Kasumi-1 (cell line): ENCODE results near the gene HCRTR1.
"Not testable (repeated sequence)": the region's sequence is repeated elsewhere in the genome, so short reads cannot be mapped to it uniquely, and the experiment has no call there.

ENCODE experiments used
- DNase-seq, 2 experiments: peaks; one replicate each; lab custom pipeline; 2025; lab: John Stamatoyannopoulos, UW

HCRTR1 gene

DNA sequence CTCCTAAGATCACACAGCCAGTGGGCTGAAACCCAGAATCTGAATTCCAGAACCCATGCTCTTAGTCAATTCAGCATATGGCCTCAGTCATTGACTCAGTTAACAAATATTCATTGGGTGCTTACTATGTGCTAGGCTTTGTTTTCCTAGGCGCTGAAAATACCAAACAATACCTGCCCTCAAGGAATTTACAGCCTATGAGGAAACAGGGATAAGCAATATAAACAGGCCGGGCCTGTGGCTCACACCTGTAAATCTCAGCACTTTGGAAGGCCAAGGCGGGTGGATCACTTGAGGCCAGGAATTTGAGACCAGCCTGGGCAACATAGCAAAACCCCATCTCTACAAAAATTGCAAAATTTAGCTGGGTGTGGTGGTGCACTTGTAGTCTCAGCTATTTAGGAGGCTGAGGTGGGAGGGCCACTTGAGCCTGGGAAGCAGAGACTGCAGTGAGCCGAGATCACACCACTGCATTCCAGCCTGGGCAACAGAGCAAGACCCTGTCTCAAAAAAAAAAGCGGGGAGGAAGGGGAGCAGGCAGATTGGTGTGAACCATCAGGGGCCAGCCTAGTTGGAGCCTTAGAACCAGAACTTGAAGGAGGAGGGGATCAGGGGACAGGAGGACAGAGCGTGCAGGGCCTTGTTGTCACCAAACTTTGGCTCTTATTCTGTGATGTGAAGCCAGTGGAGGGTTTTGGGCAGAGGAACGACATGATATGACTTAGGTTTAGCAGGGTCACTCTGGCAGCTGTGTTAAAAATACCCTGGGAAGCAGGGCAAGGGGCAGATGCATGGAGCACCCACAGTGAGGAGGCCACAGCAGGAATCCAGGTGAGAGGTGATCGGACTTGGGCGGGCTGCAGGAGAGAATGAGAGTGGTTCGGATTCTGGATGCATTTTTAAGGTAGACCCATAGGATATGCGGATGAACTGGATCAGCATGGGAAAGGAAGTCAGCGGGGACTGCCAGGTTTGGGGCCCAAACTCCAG is 35.4 kb upstream of the HCRTR1 start:
- DNase-seq = no peak

DNA sequence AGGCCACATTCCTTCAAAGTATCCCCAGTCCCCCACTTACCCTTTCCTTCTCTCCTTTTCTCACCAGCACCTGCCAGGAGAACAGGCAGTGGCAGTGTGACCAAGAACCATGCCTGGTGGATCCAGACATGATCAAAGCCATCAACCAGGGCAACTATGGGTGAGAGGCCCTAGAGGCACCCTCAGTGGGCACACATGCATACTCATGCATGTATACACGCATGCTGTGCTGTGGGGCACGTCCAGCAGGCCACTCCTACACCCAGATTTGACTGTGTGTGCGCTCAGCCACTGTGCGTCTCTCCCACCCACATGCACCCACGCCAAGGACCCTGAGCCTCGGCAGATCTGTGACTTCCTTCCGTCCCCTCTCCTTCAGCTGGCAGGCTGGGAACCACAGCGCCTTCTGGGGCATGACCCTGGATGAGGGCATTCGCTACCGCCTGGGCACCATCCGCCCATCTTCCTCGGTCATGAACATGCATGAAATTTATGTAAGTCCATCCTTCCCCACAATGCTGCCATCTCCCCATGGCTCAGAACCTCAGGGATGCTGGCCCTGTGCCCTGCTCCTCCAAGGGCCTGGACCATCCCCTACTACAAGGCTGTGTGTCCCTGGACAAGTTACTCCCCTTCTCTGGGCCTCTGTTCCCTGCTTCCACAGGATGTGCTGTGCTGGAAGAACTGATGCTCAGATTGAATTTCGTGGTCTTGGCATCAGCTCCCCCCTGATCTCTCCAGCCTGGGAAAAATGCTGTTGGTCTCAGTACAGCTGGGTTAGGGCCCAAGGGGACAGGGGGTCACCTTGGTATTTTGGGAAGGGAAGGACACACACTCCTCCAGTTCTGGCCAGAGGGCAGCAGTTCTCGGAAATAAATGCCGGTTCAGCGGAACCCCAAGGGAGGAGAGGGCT is 34.2 kb upstream of the HCRTR1 start:
- DNase-seq = no peak

DNA sequence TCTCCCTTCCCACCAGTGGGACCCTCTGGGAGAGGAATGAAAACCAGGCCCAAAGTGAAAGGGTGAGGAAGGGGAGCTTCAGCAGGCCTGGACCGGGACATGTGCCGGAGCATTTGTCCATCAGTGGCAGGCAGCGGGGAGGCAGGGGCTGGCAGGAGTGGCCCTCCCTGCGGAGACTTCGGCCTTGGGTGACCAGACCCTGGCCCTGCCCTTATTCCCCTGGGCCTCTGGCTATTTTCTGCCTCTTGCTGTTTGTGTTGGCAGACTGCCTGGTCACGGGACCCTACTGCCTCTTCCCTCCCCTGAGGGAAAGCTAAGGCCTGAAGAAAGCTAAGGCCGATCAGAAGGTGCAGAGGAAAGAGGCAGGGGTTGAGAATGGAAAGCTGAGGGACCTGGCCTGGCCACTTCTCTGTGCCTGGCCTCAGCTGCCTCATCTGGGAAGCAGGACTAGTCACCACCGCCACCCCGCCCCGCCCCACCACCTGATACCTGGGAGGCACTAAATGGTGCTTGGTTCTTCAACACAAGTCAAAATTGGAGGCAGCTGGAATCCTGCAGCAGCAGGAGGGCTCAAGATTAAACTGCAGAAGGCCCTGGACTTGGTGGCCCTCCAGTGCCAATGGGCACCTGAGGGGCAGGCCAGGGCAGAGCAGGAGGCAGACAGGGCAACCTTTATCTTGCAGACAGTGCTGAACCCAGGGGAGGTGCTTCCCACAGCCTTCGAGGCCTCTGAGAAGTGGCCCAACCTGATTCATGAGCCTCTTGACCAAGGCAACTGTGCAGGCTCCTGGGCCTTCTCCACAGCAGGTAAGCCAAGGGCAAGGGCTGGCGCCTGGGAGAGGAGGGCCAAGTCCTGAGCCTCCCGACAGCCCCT is 33.3 kb upstream of the HCRTR1 start:
- no peak for DNase-seq

DNA sequence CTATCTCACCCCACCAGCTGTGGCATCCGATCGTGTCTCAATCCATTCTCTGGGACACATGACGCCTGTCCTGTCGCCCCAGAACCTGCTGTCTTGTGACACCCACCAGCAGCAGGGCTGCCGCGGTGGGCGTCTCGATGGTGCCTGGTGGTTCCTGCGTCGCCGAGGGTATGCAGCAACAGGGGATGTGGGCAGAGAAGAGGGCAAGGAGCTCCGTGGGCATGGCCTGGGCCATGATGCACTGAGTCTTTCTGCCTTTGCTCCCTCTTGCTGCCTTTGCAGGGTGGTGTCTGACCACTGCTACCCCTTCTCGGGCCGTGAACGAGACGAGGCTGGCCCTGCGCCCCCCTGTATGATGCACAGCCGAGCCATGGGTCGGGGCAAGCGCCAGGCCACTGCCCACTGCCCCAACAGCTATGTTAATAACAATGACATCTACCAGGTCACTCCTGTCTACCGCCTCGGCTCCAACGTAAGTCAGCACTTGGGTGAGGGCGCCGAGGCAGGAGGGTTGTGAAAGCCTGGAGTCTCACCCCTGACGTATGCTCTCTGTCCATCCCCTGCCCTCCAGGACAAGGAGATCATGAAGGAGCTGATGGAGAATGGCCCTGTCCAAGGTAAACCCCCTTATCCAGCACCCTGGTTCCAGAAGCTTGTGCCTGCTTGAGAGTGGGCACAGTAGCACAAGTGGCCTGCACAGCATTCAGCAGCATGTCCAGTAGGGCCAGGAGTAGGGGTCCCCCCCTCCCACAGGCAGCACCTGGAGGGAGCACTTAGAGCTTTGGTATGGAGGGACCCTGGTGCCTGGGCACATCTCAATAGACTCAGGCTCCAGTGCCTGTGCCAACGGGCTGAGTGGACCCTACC is 32.4 kb upstream of the HCRTR1 start:
- DNase-seq = no peak

DNA sequence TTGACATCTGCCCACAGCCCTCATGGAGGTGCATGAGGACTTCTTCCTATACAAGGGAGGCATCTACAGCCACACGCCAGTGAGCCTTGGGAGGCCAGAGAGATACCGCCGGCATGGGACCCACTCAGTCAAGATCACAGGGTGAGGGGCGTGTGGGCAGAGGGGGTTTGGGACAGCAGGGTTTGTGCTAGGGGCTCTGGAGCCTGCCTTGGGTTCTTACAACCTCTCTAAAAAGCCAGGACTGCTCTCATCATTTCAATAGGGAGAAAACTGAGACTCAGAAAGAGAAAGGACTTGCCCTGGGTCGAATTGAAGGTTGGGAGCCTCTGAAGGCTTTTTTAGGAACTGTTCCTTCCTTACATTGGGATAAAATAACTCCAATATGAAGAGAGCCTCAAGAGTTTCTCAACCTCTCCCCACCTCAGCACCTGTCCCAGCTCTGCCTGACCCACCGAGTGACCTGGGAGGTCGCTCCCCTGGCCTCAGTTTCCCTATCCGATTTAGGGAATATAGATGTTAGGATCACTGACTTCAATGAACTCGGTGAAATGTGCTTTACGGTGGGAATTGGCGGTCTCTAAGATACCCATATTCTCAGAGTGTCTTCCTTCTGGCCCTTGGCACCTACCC is 31.6 kb upstream of the HCRTR1 start:
- DNase-seq = no peak

DNA sequence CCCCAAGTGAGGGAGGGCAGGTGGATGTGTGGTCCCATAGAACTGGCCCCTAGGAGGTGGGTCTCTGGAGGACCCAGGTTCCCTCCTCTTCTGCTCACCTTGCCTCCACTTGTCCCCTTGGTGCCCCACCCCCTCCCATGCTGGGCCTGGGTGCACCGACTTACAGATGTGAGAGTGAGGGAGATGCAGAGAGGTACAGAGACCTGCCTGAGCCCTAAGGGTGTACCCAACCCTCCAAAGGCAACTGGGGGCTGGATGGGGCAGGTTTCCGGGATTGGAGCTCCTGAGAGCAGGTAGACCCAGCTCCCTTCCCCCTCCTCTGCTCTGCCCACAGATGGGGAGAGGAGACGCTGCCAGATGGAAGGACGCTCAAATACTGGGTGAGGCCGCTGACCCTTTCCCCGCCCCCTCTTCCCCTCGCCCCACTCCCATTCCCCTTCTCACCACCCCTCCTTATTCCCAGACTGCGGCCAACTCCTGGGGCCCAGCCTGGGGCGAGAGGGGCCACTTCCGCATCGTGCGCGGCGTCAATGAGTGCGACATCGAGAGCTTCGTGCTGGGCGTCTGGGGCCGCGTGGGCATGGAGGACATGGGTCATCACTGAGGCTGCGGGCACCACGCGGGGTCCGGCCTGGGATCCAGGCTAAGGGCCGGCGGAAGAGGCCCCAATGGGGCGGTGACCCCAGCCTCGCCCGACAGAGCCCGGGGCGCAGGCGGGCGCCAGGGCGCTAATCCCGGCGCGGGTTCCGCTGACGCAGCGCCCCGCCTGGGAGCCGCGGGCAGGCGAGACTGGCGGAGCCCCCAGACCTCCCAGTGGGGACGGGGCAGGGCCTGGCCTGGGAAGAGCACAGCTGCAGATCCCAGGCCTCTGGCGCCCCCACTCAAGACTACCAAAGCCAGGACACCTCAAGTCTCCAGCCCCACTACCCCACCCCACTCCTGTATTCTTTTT is 30.8 kb upstream of the HCRTR1 start:
- no peak for DNase-seq

DNA sequence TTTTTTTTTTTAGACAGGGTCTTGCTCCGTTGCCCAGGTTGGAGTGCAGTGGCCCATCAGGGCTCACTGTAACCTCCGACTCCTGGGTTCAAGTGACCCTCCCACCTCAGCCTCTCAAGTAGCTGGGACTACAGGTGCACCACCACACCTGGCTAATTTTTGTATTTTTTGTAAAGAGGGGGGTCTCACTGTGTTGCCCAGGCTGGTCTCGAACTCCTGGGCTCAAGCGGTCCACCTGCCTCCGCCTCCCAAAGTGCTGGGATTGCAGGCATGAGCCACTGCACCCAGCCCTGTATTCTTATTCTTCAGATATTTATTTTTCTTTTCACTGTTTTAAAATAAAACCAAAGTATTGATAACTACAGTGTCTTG is 30.2 kb upstream of the HCRTR1 start:
- DNase-seq = not testable (repeated sequence)

DNA sequence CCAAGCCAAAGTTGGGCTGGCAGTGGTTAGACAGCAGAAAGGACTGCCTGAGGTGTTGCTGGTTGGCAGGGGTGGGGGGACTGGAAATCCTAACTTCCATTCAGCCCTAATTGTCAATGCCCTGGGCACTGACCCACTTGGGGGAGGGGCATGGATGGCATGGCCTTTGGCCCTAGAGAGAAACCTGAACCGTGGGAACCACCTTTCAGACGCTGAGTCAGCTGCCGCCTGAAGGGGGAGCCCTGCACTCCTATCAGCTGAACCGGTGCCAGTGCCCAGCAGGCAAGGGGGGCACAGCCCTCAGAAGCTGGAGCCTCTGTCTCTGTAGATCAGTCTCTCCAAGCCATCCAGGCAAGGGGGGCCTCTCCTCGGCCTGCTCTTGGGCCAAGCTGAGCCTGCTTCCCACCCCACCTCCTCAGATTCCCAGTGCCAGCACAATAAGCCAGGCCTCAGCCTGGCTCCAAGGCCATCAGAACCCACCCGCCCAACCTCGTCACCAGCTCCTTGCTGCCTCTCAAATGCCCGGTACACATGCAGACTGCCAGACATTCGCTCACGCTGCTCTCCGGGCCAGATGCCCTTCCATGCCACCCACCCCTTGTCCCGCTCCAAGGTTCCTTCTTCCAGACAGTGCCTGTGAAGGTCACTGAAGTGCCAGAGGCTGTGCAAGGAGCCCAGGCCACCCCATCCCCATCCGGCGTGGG is 29.6 kb upstream of the HCRTR1 start:
- DNase-seq = peak; percentile 51 to 52

DNA sequence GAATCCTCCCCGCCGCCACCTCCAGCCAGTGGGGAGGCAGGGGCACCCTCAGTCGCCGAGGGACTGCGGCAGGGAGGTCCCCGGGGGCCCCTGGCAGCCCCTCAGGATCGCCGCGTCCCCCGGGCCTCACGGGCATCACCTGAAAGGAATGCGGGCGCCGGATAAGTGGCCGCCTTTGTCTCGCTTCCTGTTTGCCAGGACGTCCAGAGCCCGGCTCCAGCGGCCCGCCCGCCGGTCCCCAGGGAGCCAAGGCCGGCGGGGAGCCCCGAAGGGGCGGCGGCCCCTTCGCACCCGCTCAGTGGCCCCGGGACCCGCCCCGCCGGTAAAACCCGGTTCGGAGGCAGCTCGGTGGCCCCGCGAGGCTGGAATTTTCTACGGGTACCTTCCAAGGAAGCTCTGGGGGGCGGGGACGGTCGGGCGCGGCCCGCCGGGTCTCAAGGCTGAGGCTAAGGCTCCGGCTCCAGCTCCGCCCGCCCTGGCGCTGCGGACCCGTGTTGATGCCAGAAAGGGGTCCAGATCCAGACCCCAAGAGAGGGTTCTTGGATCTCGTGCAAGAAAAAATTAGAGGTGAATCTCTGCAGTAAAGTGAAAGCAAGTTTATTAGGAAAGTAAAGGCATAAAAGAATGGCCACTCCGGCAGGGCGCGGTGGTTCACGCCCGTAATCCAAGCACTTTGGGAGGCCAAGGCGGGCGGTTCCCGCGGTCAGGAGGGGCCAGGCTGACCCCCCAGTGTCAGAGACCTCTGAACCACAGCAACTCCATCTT is 28.6 kb upstream of the HCRTR1 start:
- DNase-seq = no peak

DNA sequence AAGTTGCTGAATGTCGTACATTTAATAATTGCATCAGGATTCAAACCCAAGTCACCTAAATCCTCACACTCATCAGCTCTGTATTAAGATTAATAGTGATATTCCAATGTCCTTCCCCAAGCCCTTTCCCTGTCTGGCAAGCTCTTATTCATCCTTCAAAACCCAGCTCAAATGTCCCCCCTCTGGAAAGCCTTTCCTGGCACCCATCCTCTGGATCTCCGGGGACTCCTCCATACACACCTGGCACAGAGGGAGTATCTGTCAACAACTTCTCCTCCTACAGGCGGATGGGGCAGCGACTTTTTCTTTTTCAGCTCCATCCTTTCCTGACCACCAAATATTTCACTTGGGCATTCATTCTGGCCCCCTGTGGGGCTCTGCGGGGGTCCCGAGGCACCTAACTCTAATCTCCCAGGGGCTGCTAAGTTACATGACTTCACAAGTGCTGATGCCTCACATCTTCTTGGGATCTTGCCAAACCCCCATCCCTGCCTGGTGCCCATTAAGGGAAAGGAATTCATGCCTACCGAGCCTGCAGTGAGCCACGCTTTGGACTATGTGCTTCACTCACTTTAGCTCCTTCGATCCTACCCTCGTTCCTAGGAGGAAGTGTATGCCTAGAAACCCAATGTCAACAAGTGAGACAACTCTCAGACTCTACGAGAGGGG is 25.9 kb upstream of the HCRTR1 start:
- no peak for DNase-seq

DNA sequence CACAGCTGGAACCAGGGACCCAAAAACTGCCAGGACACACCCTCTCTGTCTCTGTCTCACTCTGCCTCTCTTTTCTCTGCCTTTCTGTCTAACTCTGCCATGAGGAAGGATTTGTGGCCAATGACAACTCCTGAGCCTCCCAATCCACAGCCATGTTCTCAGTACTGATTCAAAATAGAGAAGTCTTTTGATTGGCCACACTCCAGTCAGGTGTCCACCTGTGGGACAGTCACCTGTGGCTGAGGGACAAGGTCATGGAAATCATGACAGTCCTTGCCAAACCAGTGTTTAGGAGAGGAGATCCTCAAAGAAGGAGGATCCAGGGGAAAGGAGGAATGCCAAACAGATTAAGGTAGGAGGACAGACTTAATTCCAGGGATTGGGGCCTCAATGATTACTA is 25.4 kb upstream of the HCRTR1 start:
- DNase-seq = no peak

DNA sequence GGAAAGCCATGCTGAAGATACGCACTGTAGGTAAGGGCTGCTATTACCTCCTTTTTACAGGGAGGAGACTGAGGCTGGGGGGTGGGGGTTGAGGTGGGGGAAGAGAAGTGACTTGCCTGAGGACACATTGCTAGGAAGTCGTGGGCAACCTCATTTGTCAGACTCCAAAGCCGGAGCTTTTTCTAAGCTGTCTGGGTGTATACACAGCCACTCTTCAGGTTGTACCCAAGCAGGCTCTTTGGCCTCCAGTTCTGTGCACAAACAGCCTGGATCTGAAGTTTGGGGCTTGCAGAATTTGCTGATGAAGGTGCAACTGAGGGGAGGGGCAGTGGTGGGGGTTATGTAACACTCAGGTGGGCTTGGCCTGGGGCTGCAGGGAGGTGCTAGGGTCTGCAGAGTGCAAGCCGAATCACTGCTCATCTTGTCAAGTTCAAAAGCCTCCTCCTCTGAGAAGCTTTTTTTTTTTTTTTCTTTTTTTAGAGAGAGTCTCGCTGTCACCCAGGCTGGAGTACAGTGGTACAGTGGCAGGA is 24.3 kb upstream of the HCRTR1 start:
- DNase-seq = no peak

DNA sequence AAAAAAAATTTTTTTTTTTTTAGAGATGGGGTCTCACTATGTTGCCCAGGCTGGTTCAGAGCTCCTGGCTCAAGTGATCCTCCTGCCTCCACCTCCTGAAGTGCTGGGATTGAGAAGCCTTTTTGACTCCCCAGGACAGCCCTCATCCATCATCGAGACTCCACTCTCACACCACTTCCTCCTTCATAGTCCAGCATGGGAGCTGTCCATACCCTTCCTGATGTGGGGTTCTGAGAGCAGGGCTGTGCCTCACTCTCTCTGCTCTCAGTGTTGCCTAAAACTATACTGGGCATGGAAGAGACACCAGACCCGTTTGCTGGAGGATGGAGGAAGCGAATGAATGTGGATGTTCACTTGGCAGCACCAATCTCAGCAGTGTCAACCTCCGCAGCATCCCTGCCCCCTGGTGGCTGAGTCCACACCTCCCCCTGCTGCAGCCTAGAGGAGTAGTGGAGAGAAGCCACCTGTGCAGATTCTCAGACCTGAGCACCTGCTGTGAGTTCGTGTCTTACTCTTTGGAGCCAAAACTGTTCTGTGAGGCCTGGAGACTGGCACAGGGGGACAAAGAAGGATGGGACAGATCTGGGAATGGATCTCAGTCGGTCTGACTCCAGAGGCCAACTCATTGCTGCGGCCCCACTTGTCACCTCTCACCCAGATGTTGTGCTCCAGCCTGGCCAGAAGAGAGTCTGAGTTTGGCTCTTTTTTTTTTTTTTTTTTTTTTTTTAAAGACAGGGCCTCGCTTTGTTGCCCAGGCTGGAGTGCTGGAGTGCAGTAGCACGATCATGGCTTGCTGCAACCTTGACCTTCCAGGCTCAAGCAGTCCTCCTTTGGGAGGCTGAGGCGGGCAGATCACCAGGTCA is 23.5 kb upstream of the HCRTR1 start:
- DNase-seq = peak; percentile 29 to 57

DNA sequence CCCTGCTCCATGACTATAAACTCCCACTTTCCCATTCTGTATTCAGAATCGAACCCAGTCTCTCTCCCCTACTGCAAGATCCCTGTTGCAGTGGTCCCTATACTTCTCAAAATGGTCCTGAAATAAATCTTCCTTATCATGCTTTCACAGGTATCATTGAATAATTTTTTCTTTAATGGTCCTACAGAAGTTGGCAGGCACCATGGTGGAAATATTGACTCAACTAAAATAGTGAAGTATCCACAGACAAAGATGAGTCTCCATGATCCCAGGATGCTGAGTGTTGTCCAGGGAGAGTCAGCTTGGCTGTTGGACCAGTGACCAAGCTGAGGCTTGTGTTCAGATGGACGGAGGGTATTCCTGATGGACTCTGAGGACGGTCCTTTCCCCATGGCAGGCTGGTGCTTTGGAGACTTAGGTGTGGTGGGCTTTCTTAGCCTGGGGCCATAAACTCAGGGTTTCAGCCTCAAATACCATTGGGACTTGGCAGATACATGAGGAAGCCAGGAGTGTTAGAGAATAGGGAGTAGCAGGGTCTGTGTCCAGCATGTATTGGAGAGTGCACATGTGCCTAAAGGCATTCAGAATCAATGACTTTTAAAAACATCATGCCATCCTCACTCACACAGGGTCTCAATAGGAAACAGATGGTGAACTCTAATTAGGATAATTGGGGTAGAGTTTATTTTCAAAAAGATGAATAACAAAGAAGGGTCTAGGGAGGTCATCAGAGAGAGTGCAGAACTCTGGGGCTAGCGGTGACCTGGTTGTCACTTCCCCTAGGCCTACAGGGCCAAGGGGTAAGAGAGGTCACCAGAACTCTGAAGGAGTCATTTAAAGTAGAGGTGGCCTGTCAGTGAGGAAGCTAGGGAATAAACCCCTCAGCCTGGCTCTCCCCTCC is 21.4 kb upstream of the HCRTR1 start:
- DNase-seq = no peak

DNA sequence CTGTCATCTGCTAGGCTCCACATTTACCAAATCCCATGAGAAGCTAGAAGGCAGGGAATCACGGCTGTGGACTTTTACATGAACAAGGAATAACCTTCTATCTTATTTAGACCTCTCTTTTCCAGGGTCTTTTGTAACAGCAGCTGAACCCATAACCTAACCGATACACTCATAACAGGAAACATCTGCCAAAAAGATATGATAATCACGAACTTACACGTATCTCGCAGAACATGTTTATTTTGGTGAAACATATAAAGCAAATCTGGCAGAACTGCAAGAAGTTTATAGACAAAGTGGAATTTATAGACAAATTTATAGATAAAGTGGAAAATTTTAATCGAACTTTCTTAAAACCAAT is 20.8 kb upstream of the HCRTR1 start:
- DNase-seq = peak in 1 of 2 experiments; percentile 4
